HL-60 (cell line): ENCODE results near the gene OBP2A.

Experiments
- DNase-seq, 2 experiments: peaks; one replicate each; pipeline ENCODE4 v3.0.0-alpha.2; 2010 to 2020; ENCODE audit warnings: low read depth in 1 of 2, low spot score in 1 of 2
- H3K27ac ChIP-seq: fragments of 250-450 bp; sonication (Bioruptor Pico); replicated peaks from 2 replicates; pipeline ENCODE4 v1.5.1; 2020; ENCODE audit warnings: mild to moderate bottlenecking, moderate library complexity
- H3K27me3 ChIP-seq: fragments of 250-450 bp; sonication (Bioruptor Pico); 2 replicates; pipeline ENCODE4 v1.5.1; 2021; ENCODE audit warnings: mild to moderate bottlenecking, moderate library complexity; ENCODE audit not compliant: insufficient read depth, poor library complexity, severe bottlenecking
- H3K4me3 ChIP-seq: replicated peaks from 2 replicates; pipeline ENCODE4 v1.5.1; 2011; ENCODE audit warnings: mild to moderate bottlenecking, control low read depth, low read length; ENCODE audit not compliant: insufficient read depth
- CTCF ChIP-seq: IDR thresholded peaks from one replicate; pipeline ENCODE4 v1.5.1; 2011; ENCODE audit warnings: low read length, control low read depth, inconsistent platforms; ENCODE audit not compliant: insufficient read depth
- GABPA ChIP-seq: IDR thresholded peaks from 2 replicates; pipeline ENCODE4 v1.6.1; 2012; ENCODE audit warnings: low read depth
- POLR2AphosphoS5 ChIP-seq: IDR thresholded peaks from 2 replicates; pipeline ENCODE4 v1.6.1; 2012; ENCODE audit warnings: low read depth
- REST ChIP-seq: IDR thresholded peaks from 2 replicates; pipeline ENCODE4 v1.6.1; 2012; ENCODE audit warnings: low read depth; ENCODE audit not compliant: insufficient replicate concordance
- SPI1 ChIP-seq: IDR thresholded peaks from 2 replicates; pipeline ENCODE4 v1.6.1; 2012; ENCODE audit warnings: low read depth, mild to moderate bottlenecking, borderline replicate concordance

OBP2A gene

GRCh38 chr9:135587658-135588057 lies 41.7 kb downstream of the OBP2A start:
- peaks cover 2% of the 10 kb centered on the region for H3K27me3 ChIP-seq
- TF ChIP-seq SPI1 (no peak), REST (no peak), GABPA (no peak), CTCF (no peak)
- H3K27ac ChIP-seq, result no peak overlapping the region
- no peak for DNase-seq
- H3K4me3 ChIP-seq, result no peak overlapping the region

- Histone ChIP-seq H3K4me3 (no peak overlapping the region), H3K27ac (no peak overlapping the region), H3K27me3 (peaks cover 2% of the 10 kb centered on the region)
- no peak for TF ChIP-seq REST
- TF ChIP-seq SPI1, result no peak
- no peak for TF ChIP-seq CTCF
- no peak for TF ChIP-seq GABPA
- no peak for TF ChIP-seq POLR2AphosphoS5
- DNase-seq, result no peak
Measured at GRCh38 chr9:135588371-135588770, 42.4 kb downstream of the OBP2A start.

- H3K27me3 ChIP-seq, result peaks cover 2% of the 10 kb centered on the region
- no peak overlapping the region for H3K4me3 ChIP-seq
- DNase-seq, result no peak
- no peak overlapping the region for H3K27ac ChIP-seq
- no peak for TF ChIP-seq REST
- no peak for TF ChIP-seq SPI1
- no peak for TF ChIP-seq CTCF
- TF ChIP-seq GABPA, result no peak
- TF ChIP-seq POLR2AphosphoS5, result no peak
Measured at GRCh38 chr9:135588886-135589595, 43.1 kb downstream of the OBP2A start.
